ENCODE data around the gene ADAMTS4. TPM values are rescaled to one million over a fixed set of nuclear protein-coding genes. Genes with fewer than 3 reads are reported as not detected.
A peak's percentile ranks its signal among the peaks of the same experiment; 100 is the strongest.

ADAMTS4 gene
- total RNA-seq, 1 donor from 2014 or later, result 2.7 TPM

- peaks cover 25% of the 10 kb centered on the region for H3K79me2 ChIP-seq (ENCODE audit: insufficient read depth, low read length)
- peaks cover 11% of the 10 kb centered on the region for H3K36me3 ChIP-seq (ENCODE audit: insufficient read depth, low read length)
- no peak overlapping the region for H3K27ac Mint-ChIP-seq (ENCODE audit: unreplicated experiment)
- no peaks in the 10 kb centered on the region for H3K9me3 Mint-ChIP-seq (ENCODE audit: unreplicated experiment)
- peaks cover 29% of the 10 kb centered on the region for H3K4me1 Mint-ChIP-seq (ENCODE audit: low read depth, unreplicated experiment)
- no peak overlapping the region for H3K4me2 ChIP-seq (ENCODE audit: low read length)
- H3K36me3 Mint-ChIP-seq (ENCODE audit: low read depth, unreplicated experiment), result no peaks in the 10 kb centered on the region
- H3K27me3 ChIP-seq (ENCODE audit: insufficient read depth, low read length), result no peaks in the 10 kb centered on the region
- peak overlapping the region; percentile 63 for H2AFZ ChIP-seq (ENCODE audit: low read depth, low read length)
- H4K20me1 ChIP-seq (ENCODE audit: insufficient read depth, low read length), result no peaks in the 10 kb centered on the region
- no peaks in the 10 kb centered on the region for H3K27me3 Mint-ChIP-seq (ENCODE audit: low read depth, unreplicated experiment)
- H3K4me1 ChIP-seq (ENCODE audit: insufficient read depth, low read length), result peaks cover 36% of the 10 kb centered on the region
- FAIRE-seq, result no peak
- no peak overlapping the region for H3K4me3 Mint-ChIP-seq (ENCODE audit: unreplicated experiment)
- H3K4me3 ChIP-seq (ENCODE audit: insufficient read depth, low read depth, low read length), result no peak overlapping the region
- DNase-seq (ENCODE audit: low read depth), result no peak
- H3K9ac ChIP-seq (ENCODE audit: low read length), result no peak overlapping the region
- no peak overlapping the region for H3K27ac ChIP-seq (ENCODE audit: low read depth, low read length)
- TF ChIP-seq, protein P1, sequence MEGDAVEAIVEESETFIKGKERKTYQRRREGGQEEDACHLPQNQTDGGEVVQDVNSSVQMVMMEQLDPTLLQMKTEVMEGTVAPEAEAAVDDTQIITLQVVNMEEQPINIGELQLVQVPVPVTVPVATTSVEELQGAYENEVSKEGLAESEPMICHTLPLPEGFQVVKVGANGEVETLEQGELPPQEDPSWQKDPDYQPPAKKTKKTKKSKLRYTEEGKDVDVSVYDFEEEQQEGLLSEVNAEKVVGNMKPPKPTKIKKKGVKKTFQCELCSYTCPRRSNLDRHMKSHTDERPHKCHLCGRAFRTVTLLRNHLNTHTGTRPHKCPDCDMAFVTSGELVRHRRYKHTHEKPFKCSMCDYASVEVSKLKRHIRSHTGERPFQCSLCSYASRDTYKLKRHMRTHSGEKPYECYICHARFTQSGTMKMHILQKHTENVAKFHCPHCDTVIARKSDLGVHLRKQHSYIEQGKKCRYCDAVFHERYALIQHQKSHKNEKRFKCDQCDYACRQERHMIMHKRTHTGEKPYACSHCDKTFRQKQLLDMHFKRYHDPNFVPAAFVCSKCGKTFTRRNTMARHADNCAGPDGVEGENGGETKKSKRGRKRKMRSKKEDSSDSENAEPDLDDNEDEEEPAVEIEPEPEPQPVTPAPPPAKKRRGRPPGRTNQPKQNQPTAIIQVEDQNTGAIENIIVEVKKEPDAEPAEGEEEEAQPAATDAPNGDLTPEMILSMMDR (IDR thresholded peaks at IDR 0.05; ENCODE audit: insufficient read depth, low read depth, low read length), result no peak
- no peak for TF ChIP-seq EZH2 (IDR thresholded peaks at IDR 0.05; ENCODE audit: insufficient read depth, low read length)
- no peaks in the 10 kb centered on the region for H3K9me3 ChIP-seq (ENCODE audit: insufficient read depth, low read depth, low read length)
Observed at GRCh38 chr1:161199506-161200139, 769 bp upstream of the ADAMTS4 start.

- FAIRE-seq (no peak), DNase-seq (ENCODE audit: low read depth) (no peak)
- Mint-ChIP-seq H3K4me3 (ENCODE audit: unreplicated experiment) (peak overlapping the region; percentile 64), H3K9me3 (ENCODE audit: unreplicated experiment) (no peaks in the 10 kb centered on the region), H3K27me3 (ENCODE audit: low read depth, unreplicated experiment) (no peaks in the 10 kb centered on the region), H3K4me1 (ENCODE audit: low read depth, unreplicated experiment) (peaks cover 29% of the 10 kb centered on the region), H3K36me3 (ENCODE audit: low read depth, unreplicated experiment) (no peaks in the 10 kb centered on the region), H3K27ac (ENCODE audit: unreplicated experiment) (no peak overlapping the region)
- no peaks in the 10 kb centered on the region for H3K36me3 ChIP-seq (ENCODE audit: insufficient read depth, low read length)
- peak overlapping the region; percentile 80 for H2AFZ ChIP-seq (ENCODE audit: low read depth, low read length)
- H3K79me2 ChIP-seq (ENCODE audit: insufficient read depth, low read length), result peaks cover 12% of the 10 kb centered on the region
- H3K4me2 ChIP-seq (ENCODE audit: low read length), result peak overlapping the region; percentile 60
- no peak overlapping the region for H3K4me3 ChIP-seq (ENCODE audit: insufficient read depth, low read depth, low read length)
- H3K9ac ChIP-seq (ENCODE audit: low read length), result no peak overlapping the region
- H3K9me3 ChIP-seq (ENCODE audit: insufficient read depth, low read depth, low read length), result no peaks in the 10 kb centered on the region
- H4K20me1 ChIP-seq (ENCODE audit: insufficient read depth, low read length), result no peaks in the 10 kb centered on the region
- H3K27ac ChIP-seq (ENCODE audit: low read depth, low read length), result no peak overlapping the region
- no peak for TF ChIP-seq EZH2 (IDR thresholded peaks at IDR 0.05; ENCODE audit: insufficient read depth, low read length)
- TF ChIP-seq, protein P1 (IDR thresholded peaks at IDR 0.05; ENCODE audit: insufficient read depth, low read depth, low read length), result no peak
- no peaks in the 10 kb centered on the region for H3K27me3 ChIP-seq (ENCODE audit: insufficient read depth, low read length)
- peaks cover 33% of the 10 kb centered on the region for H3K4me1 ChIP-seq (ENCODE audit: insufficient read depth, low read length)
Observed at GRCh38 chr1:161198194-161198896, 509 bp downstream of the ADAMTS4 start.
